ENCODE results near the gene MAP3K9. TPM values are rescaled to one million over a fixed set of nuclear protein-coding genes. Genes with fewer than 3 reads are reported as not detected.
"Not testable (repeated sequence)": the region's sequence is repeated elsewhere in the genome, so short reads cannot be mapped to it uniquely, and the experiment has no call there.

Gene MAP3K9
- 5.3 TPM for polyA plus RNA-seq

- Mint-ChIP-seq H3K4me3 (peak within 1 kb of the TSS in 2 of 4 donors; percentile 87 to 98), H3K27me3 (peaks cover 2% of the 10 kb centered on the region), H3K9me3 (no peaks in the 10 kb centered on the region), H3K27ac (peak within 1 kb of the TSS; percentile 77 to 86 (median 86)), H3K4me1 (peaks cover 12 to 24% (median 23%) of the 10 kb centered on the region in 3 donors), H3K36me3 (no peaks in the 10 kb centered on the region)
Observed at GRCh38 chr14:70809225-70810219, at the start of gene MAP3K9. Gene MAP3K9 (minus strand): TSS chr14:70809513. CDS start chr14:70809171, 342 bp downstream.

- no peak overlapping the region for H3K27ac Mint-ChIP-seq
Observed at GRCh38 chr14:70858641-70859040, 49.3 kb upstream of the MAP3K9 start.

GRCh38 chr14:70857496-70857890, 48.2 kb upstream of the MAP3K9 start:
- H3K27ac Mint-ChIP-seq: no peak overlapping the region
- H3K4me3 Mint-ChIP-seq: no peak overlapping the region

More at GRCh38 chr14:70858641-70859040, 49.3 kb upstream of the MAP3K9 start:
- H3K36me3 Mint-ChIP-seq: peaks cover 2% of the 10 kb centered on the region
- no peak overlapping the region for H3K4me3 Mint-ChIP-seq
- no peaks in the 10 kb centered on the region for H3K4me1 Mint-ChIP-seq
- peaks cover 0 to 1% (median 0%) of the 10 kb centered on the region in 3 donors for H3K9me3 Mint-ChIP-seq
- H3K27me3 Mint-ChIP-seq: no peaks in the 10 kb centered on the region

GRCh38 chr14:70856851-70857495, 47.7 kb upstream of the MAP3K9 start:
- Mint-ChIP-seq H3K27me3 (no peaks in the 10 kb centered on the region), H3K4me3 (no peak overlapping the region)

More at GRCh38 chr14:70857496-70857890, 48.2 kb upstream of the MAP3K9 start:
- H3K36me3 Mint-ChIP-seq: peaks cover 2% of the 10 kb centered on the region
- peaks cover 0 to 1% (median 0%) of the 10 kb centered on the region in 3 donors for H3K9me3 Mint-ChIP-seq
- H3K4me1 Mint-ChIP-seq: no peaks in the 10 kb centered on the region
- no peaks in the 10 kb centered on the region for H3K27me3 Mint-ChIP-seq

GRCh38 chr14:70855486-70855885, 46.2 kb upstream of the MAP3K9 start:
- H3K4me3 Mint-ChIP-seq: no peak overlapping the region
- no peaks in the 10 kb centered on the region for H3K4me1 Mint-ChIP-seq
- peaks cover 0 to 1% (median 0%) of the 10 kb centered on the region in 3 donors for H3K9me3 Mint-ChIP-seq
- H3K27ac Mint-ChIP-seq: no peak overlapping the region
- H3K36me3 Mint-ChIP-seq: peaks cover 2% of the 10 kb centered on the region
- H3K27me3 Mint-ChIP-seq: no peaks in the 10 kb centered on the region

More at GRCh38 chr14:70856851-70857495, 47.7 kb upstream of the MAP3K9 start:
- Mint-ChIP-seq H3K9me3 (peaks cover 0 to 1% (median 0%) of the 10 kb centered on the region in 3 donors), H3K4me1 (no peaks in the 10 kb centered on the region), H3K27ac (no peak overlapping the region), H3K36me3 (peaks cover 2% of the 10 kb centered on the region)

GRCh38 chr14:70853658-70854057, 44.3 kb upstream of the MAP3K9 start:
- not testable (repeated sequence) for H3K4me3 Mint-ChIP-seq, H3K36me3 Mint-ChIP-seq, H3K9me3 Mint-ChIP-seq, H3K27me3 Mint-ChIP-seq, H3K27ac Mint-ChIP-seq, H3K4me1 Mint-ChIP-seq

GRCh38 chr14:70847406-70848090, 38.2 kb upstream of the MAP3K9 start:
- no peaks in the 10 kb centered on the region for H3K27me3 Mint-ChIP-seq
- no peaks in the 10 kb centered on the region for H3K9me3 Mint-ChIP-seq
- peaks cover 0 to 3% (median 0%) of the 10 kb centered on the region in 3 donors for H3K4me1 Mint-ChIP-seq
- no peak overlapping the region for H3K27ac Mint-ChIP-seq
- H3K36me3 Mint-ChIP-seq: peaks cover 1% of the 10 kb centered on the region
- no peak overlapping the region for H3K4me3 Mint-ChIP-seq

- Mint-ChIP-seq H3K36me3 (peaks cover 4% of the 10 kb centered on the region), H3K4me3 (no peak overlapping the region), H3K9me3 (no peaks in the 10 kb centered on the region), H3K4me1 (peaks cover 0 to 3% (median 0%) of the 10 kb centered on the region in 3 donors), H3K27ac (no peak overlapping the region), H3K27me3 (peaks cover 4% of the 10 kb centered on the region)
Observed at GRCh38 chr14:70845601-70846000, 36.3 kb upstream of the MAP3K9 start.

- peaks cover 0 to 3% (median 0%) of the 10 kb centered on the region in 3 donors for H3K4me1 Mint-ChIP-seq
- no peak overlapping the region for H3K27ac Mint-ChIP-seq
- no peak overlapping the region for H3K4me3 Mint-ChIP-seq
- H3K36me3 Mint-ChIP-seq: peaks cover 3% of the 10 kb centered on the region
- H3K9me3 Mint-ChIP-seq: peaks cover 0 to 5% (median 3%) of the 10 kb centered on the region in 3 donors
- peaks cover 4% of the 10 kb centered on the region for H3K27me3 Mint-ChIP-seq
Observed at GRCh38 chr14:70842851-70843462, 33.6 kb upstream of the MAP3K9 start.

- peaks cover 6% of the 10 kb centered on the region for H3K27me3 Mint-ChIP-seq
- H3K4me1 Mint-ChIP-seq: no peaks in the 10 kb centered on the region
- H3K36me3 Mint-ChIP-seq: peaks cover 5% of the 10 kb centered on the region
- peaks cover 5 to 9% (median 9%) of the 10 kb centered on the region in 3 donors for H3K9me3 Mint-ChIP-seq
- H3K27ac Mint-ChIP-seq: no peak overlapping the region
- H3K4me3 Mint-ChIP-seq: no peak overlapping the region
Observed at GRCh38 chr14:70838076-70838475, 28.8 kb upstream of the MAP3K9 start.

- Mint-ChIP-seq H3K4me1 (peaks cover 0 to 6% (median 0%) of the 10 kb centered on the region in 3 donors), H3K27me3 (peaks cover 6% of the 10 kb centered on the region), H3K4me3 (no peak overlapping the region), H3K36me3 (peaks cover 6% of the 10 kb centered on the region), H3K27ac (no peak overlapping the region), H3K9me3 (peaks cover 5 to 9% (median 9%) of the 10 kb centered on the region in 3 donors)
Observed at GRCh38 chr14:70836946-70837345, 27.6 kb upstream of the MAP3K9 start.

- peaks cover 3% of the 10 kb centered on the region for H3K27me3 Mint-ChIP-seq
- peaks cover 0 to 6% (median 0%) of the 10 kb centered on the region in 3 donors for H3K4me1 Mint-ChIP-seq
- H3K4me3 Mint-ChIP-seq: no peak overlapping the region
- H3K27ac Mint-ChIP-seq: no peak overlapping the region
- H3K9me3 Mint-ChIP-seq: peaks cover 0 to 9% (median 6%) of the 10 kb centered on the region in 3 donors
- H3K36me3 Mint-ChIP-seq: peaks cover 3% of the 10 kb centered on the region
Observed at GRCh38 chr14:70833884-70834283, 24.6 kb upstream of the MAP3K9 start.

- Mint-ChIP-seq H3K27me3 (peaks cover 3% of the 10 kb centered on the region), H3K4me3 (no peak overlapping the region), H3K36me3 (peaks cover 3% of the 10 kb centered on the region), H3K9me3 (peaks cover 0 to 9% (median 6%) of the 10 kb centered on the region in 3 donors), H3K4me1 (peaks cover 0 to 6% (median 0%) of the 10 kb centered on the region in 3 donors), H3K27ac (no peak overlapping the region)
Observed at GRCh38 chr14:70832561-70833305, 23.4 kb upstream of the MAP3K9 start.

Measured in IgD-negative memory B cell (primary cell).